ENCODE data around the gene CKAP2L. TPM values are rescaled to one million over a fixed set of nuclear protein-coding genes. Genes with fewer than 3 reads are reported as not detected.
A peak's percentile ranks its signal among the peaks of the same experiment; 100 is the strongest.

CKAP2L gene
- total and polyA plus RNA-seq, 8 donors, result 1.1 to 4.4 (median 1.3) TPM

DNA sequence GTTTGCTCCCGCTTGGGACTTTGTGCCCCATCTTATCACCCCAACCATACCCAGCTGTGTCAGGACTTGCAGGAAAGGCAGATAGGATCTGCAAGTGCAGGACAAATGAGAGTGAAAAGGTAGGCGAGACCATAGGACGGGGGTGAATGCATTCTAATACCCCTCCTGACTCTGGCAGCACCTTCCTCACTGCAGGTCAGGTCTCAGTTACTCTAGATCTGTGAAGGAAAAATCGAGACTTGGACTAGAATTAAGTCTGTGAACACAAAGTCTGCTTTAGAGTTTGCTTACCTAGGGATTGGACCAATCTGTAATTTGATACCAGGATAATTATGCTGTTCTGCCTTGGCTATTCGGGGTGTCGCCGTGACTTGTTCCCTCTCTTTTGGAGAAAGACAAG lies 23.9 kb downstream of the CKAP2L start:
- DNase-seq, result no peak
- TF ChIP-seq EP300 (IDR thresholded peaks at IDR 0.05), result no peak
- TF ChIP-seq, protein P1, sequence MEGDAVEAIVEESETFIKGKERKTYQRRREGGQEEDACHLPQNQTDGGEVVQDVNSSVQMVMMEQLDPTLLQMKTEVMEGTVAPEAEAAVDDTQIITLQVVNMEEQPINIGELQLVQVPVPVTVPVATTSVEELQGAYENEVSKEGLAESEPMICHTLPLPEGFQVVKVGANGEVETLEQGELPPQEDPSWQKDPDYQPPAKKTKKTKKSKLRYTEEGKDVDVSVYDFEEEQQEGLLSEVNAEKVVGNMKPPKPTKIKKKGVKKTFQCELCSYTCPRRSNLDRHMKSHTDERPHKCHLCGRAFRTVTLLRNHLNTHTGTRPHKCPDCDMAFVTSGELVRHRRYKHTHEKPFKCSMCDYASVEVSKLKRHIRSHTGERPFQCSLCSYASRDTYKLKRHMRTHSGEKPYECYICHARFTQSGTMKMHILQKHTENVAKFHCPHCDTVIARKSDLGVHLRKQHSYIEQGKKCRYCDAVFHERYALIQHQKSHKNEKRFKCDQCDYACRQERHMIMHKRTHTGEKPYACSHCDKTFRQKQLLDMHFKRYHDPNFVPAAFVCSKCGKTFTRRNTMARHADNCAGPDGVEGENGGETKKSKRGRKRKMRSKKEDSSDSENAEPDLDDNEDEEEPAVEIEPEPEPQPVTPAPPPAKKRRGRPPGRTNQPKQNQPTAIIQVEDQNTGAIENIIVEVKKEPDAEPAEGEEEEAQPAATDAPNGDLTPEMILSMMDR (IDR thresholded peaks at IDR 0.05), result no peak
- TF ChIP-seq POLR2AphosphoS5 (IDR thresholded peaks at IDR 0.05), result no peak
- no peak for TF ChIP-seq POLR2A (IDR thresholded peaks at IDR 0.05)
- H3K27me3 ChIP-seq, result no peaks in the 10 kb centered on the region
- H3K36me3 ChIP-seq, result peaks cover 0 to 6% (median 0%) of the 10 kb centered on the region in 4 donors
- H3K4me1 ChIP-seq, result peaks cover 0 to 11% (median 6%) of the 10 kb centered on the region in 4 donors
- H3K9me3 ChIP-seq, result no peaks in the 10 kb centered on the region
- intact Hi-C loops (cut with DNase I; ENCODE audit: low total_unique reads), result no loop called here
- no peak overlapping the region for H3K27ac ChIP-seq
- no peak overlapping the region for H3K4me3 ChIP-seq
- WGBS, 5 donors, result 35 to 62% (median 53%) methylated on average over 7 of the region's 7 CpGs

DNA sequence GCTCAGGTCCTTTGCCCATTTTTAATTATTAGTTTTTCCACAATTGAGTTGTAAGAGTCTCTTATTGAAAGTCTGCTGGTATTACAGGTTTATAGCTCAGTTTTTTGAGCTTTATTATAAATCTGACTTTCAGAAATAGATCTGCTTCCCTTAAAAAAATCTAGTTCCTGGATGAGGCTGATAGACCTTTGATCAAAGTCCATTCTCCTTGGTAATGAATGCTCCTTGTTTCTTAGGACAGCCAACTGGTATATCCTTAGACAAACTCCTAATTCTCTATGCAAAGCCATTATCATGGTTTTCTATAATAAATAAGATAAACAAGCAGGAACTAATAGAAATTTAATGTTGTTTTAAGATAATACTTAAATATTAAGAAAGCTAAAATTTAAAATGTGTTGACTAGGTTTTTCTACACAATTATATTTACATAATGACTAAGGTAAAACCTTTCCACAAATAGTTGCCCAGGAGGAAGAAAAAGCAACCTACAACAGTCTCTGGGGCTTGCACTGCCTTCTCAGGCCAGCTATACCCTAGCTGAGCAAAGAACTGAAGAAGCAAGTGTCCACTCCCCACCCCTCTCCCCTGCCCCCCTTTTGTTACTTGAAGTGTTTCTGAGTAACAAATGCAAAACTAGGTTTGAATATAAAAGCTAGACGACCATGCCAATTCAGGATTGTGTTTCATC lies 26.7 kb downstream of the CKAP2L start:
- H3K27ac ChIP-seq, result peak overlapping the region; percentile 3 to 69 (median 47)
- H3K4me3 ChIP-seq, result no peak overlapping the region
- intact Hi-C loops (cut with DNase I; ENCODE audit: low total_unique reads), result no loop called here
- H3K9me3 ChIP-seq, result no peaks in the 10 kb centered on the region
- H3K4me1 ChIP-seq, result peaks cover 0 to 15% (median 6%) of the 10 kb centered on the region in 4 donors
- H3K36me3 ChIP-seq, result no peaks in the 10 kb centered on the region
- TF ChIP-seq, protein P1 (IDR thresholded peaks at IDR 0.05), result no peak
- TF ChIP-seq EP300 (IDR thresholded peaks at IDR 0.05), result no peak
- TF ChIP-seq POLR2AphosphoS5 (IDR thresholded peaks at IDR 0.05), result no peak
- no peak for TF ChIP-seq POLR2A (IDR thresholded peaks at IDR 0.05)
- DNase-seq, result no peak
- no peaks in the 10 kb centered on the region for H3K27me3 ChIP-seq
- 26 to 59% (median 48%) methylated on average over 1 of the region's 1 CpG for WGBS, 5 donors

DNA sequence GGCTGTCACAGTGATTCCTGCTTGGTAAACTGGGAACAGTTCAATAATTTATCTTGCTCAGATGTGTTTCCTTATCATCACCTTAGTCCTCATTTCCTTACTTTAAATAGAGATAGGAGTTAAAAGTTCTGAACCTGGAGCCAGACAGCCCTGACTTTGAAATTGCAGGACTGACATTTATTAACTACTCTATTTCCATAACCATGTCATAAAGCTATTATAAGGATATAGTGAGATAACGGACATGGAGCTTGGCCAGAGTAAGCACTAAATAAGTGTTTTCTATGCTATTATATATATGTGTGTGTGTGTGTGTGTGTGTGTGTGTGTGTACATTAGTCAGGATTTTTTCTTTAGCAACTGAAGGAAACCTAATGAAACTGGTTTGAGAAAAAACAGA lies 30.5 kb downstream of the CKAP2L start:
- no peaks in the 10 kb centered on the region for H3K9me3 ChIP-seq
- intact Hi-C loops (cut with DNase I; ENCODE audit: low total_unique reads), result no loop called here
- no peak for TF ChIP-seq POLR2AphosphoS5 (IDR thresholded peaks at IDR 0.05)
- TF ChIP-seq, protein P1 (IDR thresholded peaks at IDR 0.05), result no peak
- TF ChIP-seq POLR2A (IDR thresholded peaks at IDR 0.05), result no peak
- no peak for TF ChIP-seq EP300 (IDR thresholded peaks at IDR 0.05)
- no peaks in the 10 kb centered on the region for H3K36me3 ChIP-seq
- peaks cover 0 to 8% (median 3%) of the 10 kb centered on the region in 4 donors for H3K4me1 ChIP-seq
- peak in 1 of 2 donors; percentile 60 for DNase-seq
- H3K27me3 ChIP-seq, result peaks cover 0 to 4% (median 0%) of the 10 kb centered on the region in 3 donors
- no peak overlapping the region for H3K4me3 ChIP-seq
- no peak overlapping the region for H3K27ac ChIP-seq
- WGBS, 5 donors, result 24 to 52% (median 34%) methylated on average over 1 of the region's 1 CpG

DNA sequence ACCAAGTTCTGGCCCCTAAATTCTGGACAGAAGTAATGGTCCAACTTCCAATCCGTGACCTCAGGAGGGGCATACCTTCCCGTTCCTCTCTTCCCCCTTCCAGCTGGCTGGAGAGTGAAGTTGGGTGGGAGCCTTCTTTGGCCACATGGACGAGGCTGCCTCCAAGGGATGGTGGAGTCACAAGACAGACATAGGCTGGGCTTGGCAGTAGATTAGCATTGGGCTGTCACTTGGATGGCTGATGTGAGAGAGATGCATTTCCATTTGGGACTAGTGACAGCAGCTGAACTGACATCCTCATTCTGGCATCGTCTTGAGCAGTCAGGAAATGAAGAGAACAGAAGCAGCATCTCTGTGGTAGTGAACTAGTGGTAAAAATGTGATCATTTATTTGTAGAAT lies 31.0 kb downstream of the CKAP2L start:
- no peaks in the 10 kb centered on the region for H3K36me3 ChIP-seq
- TF ChIP-seq POLR2AphosphoS5 (IDR thresholded peaks at IDR 0.05) (no peak), POLR2A (IDR thresholded peaks at IDR 0.05) (no peak), EP300 (IDR thresholded peaks at IDR 0.05) (no peak)
- TF ChIP-seq, protein P1 (IDR thresholded peaks at IDR 0.05), result no peak
- no peak for DNase-seq
- intact Hi-C loops (cut with DNase I; ENCODE audit: low total_unique reads), result no loop called here
- peaks cover 0 to 4% (median 0%) of the 10 kb centered on the region in 3 donors for H3K27me3 ChIP-seq
- WGBS, 5 donors, result 36 to 49% (median 44%) methylated on average over 2 to 4 of the region's 4 CpGs
- H3K9me3 ChIP-seq, result no peaks in the 10 kb centered on the region
- H3K27ac ChIP-seq, result no peak overlapping the region
- peaks cover 0 to 8% (median 3%) of the 10 kb centered on the region in 4 donors for H3K4me1 ChIP-seq
- no peak overlapping the region for H3K4me3 ChIP-seq
